Activated CD8-positive, alpha-beta memory T cell treated with anti-CD3 and anti-CD28 coated beads, Interleukin-2, amount 50 U/mL, for 1 hour (primary cell): Measurements from ENCODE around the gene MIGA1.
"Not testable (repeated sequence)": the region's sequence is repeated elsewhere in the genome, so short reads cannot be mapped to it uniquely, and the experiment has no call there.

Experiments
- DNase-seq: peaks from one replicate; pipeline ENCODE4 v3.0.0-alpha.2; 2020; ENCODE audit errors: extremely low read depth

The MIGA1 gene, protein sequence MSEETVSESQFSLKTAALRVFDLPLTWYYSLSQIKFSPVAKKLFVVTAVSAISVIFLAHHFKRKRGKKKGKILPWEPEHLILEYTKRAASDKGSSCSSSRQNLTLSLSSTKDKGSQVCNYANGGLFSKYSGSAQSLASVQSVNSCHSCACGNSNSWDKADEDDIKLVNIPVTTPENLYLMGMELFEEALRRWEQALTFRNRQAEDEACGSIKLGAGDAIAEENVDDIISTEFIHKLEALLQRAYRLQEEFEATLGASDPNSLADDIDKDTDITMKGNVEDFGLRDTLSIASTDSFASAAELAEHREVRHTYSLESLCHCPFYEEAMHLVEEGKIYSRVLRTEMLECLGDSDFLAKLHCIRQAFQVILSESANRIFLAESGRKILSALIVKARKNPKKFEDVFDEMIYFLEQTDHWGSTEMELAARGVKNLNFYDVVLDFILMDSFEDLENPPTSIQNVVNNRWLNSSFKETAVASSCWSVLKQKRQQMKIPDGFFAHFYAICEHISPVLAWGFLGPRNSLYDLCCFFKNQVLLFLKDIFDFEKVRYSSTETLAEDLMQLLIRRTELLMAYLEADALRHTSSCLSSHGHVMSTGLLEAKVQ

DNA sequence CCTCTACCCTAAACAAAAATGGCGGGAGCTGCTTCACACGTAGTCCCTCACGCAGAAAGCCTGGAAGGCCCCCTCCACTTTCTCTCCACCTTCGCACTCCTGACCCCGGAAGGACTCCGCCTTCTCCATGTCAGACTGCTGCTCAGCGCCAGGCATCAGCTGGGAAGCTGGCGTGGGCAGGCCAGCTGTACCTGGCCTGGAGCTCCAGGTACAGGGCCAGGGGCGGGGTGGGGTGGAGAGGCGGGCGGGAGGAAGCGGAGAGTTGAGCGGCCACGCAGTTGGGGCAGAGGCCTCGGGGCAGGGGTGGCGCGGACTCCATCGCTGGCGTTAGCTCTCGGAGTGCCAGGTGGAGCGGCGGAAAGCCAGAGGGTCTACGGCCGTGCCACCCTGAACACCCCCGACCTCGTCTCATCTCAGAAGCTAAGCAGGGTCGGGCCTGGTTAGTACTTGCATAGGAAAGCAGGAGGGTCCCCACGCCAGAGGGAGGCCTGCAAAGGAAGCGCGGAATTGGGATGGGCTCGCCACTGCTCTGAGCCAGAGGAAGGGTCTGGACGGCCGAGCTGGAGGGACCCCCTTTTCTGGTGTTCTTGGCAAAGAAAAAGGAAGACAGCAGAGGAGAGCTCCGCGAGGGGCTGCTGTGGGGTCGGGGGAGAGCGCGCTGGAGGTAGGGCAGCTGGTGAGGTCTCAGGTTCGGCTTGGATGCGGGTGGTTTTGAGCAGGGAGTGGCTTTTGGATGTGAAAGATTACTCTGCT lies at the start of gene MIGA1:
MIGA1 (plus strand) TSS at position 121 of the 753 bp plus-strand sequence. CDS start 3,604 bp downstream, outside the sequence.
- peak; percentile 82 for DNase-seq

GRCh38 chr1:77732090-77732489 lies 47.4 kb upstream of the MIGA1 start:
- no peak for DNase-seq

- DNase-seq = no peak
Measured at GRCh38 chr1:77739235-77739634, 40.2 kb upstream of the MIGA1 start.

DNA sequence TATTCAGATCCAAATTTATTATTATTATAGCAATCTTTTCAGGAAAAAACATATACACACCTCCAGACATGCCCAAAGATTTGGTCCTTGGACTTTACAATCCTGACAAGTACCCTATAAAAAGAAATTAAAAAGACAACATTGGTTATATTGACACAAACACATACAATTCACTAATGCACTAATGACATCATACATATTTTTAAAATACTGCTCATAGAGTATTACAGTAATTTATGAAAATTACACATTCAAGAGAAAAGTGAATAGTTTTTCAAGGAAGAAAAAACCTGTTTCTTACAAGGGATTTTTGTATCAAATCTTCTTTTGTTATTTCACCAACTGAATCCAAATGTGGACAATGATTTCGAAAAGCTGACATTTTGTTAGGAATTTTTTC lies 38.1 kb upstream of the MIGA1 start:
- no peak for DNase-seq

DNA sequence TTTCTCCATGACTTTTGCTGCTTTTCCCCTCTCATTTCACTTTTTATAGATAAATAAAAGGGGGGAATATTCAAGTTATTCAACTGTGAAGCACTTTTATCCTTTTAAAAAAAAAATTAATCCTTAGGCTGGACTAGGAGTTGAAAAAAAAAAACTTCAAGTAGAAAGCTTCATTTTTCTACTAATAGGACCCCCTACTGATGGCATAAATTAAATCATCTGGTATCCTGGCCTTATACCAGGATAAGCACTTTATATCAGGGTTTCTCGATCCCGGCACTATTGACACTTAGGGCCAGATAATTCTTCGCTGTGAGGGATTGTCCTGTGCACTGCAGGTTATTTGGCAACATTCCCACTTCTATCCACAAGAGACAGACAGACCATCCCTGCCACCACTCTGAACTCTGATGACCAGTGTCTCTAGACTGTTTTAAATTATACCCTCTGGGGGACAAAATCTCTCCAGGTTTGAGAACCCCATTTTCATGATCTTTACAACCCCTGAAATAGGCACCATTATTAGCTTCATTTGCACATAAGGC lies 37.4 kb upstream of the MIGA1 start:
- no peak for DNase-seq

- DNase-seq = no peak
Measured at GRCh38 chr1:77744576-77744975, 34.9 kb upstream of the MIGA1 start.

DNA sequence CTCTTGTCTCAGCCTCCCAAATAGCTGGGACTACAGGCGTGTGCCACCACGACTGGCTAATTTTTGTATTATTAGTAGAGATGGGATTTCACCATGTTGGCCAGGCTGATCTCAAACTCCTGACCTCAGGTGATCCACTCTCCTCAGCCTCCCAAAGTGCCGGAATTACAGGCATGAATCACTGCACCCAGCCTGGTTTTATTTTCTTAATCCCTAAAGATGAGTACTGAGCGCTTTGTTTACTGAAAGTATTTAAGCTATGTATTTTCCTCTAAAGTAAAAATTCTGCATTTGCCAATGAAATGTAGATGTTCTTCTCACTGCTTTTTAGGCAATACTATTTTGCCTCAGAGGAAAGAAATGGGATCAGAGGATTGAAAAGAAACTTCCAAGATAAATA lies 30.0 kb upstream of the MIGA1 start:
- not testable (repeated sequence) for DNase-seq

- no peak for DNase-seq
Measured at GRCh38 chr1:77756052-77756754, 23.2 kb upstream of the MIGA1 start.

DNA sequence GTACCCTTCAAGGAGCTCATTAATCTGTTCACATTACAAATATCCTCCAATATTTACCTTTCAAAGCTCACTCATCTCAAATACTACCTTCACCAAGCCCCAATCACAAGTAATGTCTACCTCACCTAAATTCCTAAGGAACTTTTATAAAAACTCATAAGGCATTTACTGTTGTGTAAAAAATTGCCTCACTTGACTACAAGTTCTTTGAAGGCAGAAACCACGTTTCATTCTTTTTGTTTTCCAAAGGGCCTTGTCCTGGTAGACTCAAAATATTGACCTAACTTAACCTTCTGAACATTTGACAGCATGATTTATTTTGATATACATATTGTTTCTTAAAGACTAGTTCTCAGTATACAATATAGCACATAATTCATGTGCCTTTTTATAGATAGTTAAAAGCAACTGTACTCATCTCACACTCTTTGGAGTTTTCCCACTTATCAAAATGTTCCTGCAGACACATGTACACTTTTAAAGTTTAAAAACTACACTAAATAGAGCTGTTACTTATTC lies 22.3 kb upstream of the MIGA1 start:
- no peak for DNase-seq

DNA sequence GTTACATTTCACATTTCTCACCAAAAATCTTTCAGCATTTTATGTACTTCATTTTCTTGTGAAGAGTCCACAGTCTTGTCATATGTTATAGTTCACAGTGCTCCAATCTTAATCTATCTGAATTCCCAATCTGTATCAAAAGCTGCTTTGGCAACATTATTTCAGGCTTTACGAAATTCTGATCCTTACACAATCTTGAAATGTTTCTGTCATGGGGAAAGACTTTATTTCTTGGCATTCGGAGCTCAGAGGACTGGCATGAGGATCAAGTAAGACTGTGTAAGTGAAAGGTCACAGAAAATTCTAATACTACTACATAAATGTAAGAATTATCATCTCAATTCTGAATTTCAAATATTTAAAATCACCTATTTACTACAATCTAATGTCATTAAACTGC lies 21.8 kb upstream of the MIGA1 start:
- DNase-seq = no peak

- peak; percentile 49 for DNase-seq
Measured at GRCh38 chr1:77759071-77760028, 20.1 kb upstream of the MIGA1 start, which contains the start of gene USP33. Gene USP33, minus strand, starts transcription at chr1:77759852. Its CDS starts 18,155 bp downstream, at chr1:77741697.

DNA sequence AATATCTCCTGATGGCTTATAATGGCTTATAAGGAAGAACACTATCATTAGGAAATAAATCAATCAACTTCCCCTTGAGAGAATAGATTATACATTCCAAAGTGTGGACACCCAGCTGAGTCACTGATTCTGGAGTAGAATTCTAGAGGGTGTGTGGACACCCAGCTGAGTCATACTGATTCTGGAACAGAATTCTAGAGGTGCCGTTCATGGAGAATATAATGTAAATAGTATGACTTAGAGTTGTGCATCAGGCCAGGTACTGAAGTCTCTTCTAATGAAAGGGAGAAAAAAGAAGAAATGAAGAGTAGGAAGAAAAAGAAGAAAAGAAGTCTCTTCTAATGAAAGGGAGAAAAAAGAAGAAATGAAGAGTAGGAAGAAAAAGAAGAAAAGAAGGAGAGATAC lies 17.4 kb upstream of the MIGA1 start:
- DNase-seq = no peak

DNA sequence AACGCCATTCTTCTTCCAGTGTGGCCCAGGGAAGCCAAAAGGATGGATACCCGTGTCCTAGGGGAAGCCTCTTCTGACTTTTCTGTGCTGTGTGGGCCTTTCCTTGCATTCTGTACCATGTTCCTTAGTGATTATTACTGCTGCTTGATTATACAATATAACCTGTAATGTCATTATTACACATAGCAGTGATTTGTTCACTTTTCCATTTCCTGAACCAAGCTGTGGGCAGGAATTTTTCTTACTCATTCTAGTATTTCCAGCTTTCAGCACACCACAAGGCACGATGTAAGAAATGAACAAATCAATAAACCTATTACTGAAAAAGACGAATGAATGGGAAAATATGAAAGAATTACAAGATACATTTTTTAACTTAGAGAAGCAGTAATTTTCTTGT lies 11.4 kb upstream of the MIGA1 start:
- no peak for DNase-seq

DNA sequence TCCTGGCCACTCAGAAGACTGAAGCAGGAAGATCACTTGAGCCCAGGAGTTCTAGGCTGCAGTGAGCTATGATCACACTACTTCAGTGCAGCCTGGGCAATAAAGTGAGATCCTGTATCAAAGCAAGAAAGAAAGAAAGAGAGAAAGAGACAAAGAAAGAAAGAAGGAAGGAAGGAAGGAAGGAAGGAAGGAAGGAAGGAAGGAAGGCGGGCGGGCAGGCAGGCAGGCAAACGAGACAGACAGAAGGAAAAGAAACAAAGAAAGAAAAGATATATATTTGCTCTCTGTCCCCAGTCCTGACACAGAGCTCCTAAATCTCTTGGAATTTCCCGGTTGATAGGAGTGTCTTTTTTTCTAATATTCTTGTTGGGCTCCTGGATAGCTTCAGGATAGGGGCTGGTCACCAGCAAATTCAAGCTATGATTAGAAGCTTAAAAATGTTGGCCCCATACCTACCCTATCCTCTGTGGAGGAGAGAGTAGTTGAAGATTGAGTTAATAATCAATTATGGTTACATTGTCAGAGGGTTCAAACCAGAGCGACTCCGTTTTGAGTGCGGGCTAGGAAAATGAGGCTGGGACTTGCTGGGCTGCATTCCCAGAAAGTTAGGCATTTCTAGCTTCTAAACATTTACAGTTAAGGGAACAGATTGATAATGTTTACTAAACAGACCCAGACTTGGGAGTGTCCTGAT lies 3.3 kb upstream of the MIGA1 start:
- DNase-seq = no peak

GRCh38 chr1:77781683-77782082 lies 2.2 kb downstream of the MIGA1 start:
- no peak for DNase-seq

GRCh38 chr1:77783141-77783540 lies 3.7 kb downstream of the MIGA1 start:
- DNase-seq = no peak

DNA sequence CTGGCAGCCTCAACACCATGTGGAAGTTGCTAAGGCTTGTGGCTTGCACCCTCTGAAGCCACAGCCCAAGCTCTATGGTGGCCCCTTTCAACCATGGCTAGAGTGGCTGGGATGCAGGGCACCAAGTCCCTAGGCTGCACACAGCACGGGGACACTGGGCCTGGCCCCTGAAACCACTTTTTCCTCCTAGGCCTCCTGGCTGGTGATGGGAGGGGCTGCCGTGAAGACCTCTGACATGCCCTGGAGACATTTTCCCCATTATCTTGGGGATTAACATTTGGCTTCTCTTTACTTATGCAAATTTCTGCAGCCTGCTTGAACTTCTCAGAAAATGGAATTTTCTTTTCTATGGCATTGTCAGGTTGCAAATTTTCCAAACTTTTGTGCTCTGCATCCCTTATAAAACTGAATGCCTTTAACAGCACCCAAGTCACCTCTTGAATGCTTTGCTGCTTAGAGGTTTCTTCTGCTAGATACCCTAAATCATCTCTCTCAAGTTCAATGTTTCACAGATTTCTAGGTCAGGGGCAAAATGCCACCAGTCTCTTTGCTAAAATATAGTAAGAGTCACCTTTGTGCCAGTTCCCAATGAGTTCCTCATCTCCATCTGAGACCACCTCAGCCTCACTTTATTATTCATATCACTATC lies 6.8 kb downstream of the MIGA1 start:
- DNase-seq = not testable (repeated sequence)

GRCh38 chr1:77794550-77794949 lies 15.1 kb downstream of the MIGA1 start:
- no peak for DNase-seq
